Liver (tissue), 9 donors: Measurements from ENCODE around the gene PRSS33. TPM values are rescaled to one million over a fixed set of nuclear protein-coding genes. Genes with fewer than 3 reads are reported as not detected.

Experiments
- DNase-seq: peaks from one replicate; pipeline ENCODE4 v3.0.0-alpha.2; 2017; ENCODE audit warnings: low spot score
- H3K27ac ChIP-seq, 2 donors: one replicate each; pipeline ENCODE4 v1.7.0; 2013; ENCODE audit warnings: inconsistent platforms in 2 of 2, low read length in 2 of 2, control low read depth in 1 of 2, low read depth in 1 of 2, mild to moderate bottlenecking in 1 of 2
- H3K27me3 ChIP-seq, 4 donors: one replicate each; pipeline versions ENCODE4 v1.6.1 to v1.7.0; 2013; ENCODE audit warnings: low read length in 3 of 4, inconsistent platforms in 1 of 4, mild to moderate bottlenecking in 1 of 4, moderate library complexity in 1 of 4; ENCODE audit not compliant: control insufficient read depth in 4 of 4, insufficient read depth in 4 of 4
- H3K36me3 ChIP-seq, 4 donors: one replicate each; pipeline versions ENCODE4 v1.6.1 to v1.7.0; 2013; ENCODE audit warnings: low read length in 3 of 4, mild to moderate bottlenecking in 3 of 4, low read depth in 1 of 4, moderate library complexity in 1 of 4; ENCODE audit not compliant: control insufficient read depth in 4 of 4, insufficient read depth in 3 of 4
- H3K4me1 ChIP-seq, 4 donors: one replicate each; pipeline versions ENCODE4 v1.6.1 to v1.7.0; 2013; ENCODE audit warnings: low read length in 3 of 4, mild to moderate bottlenecking in 3 of 4, moderate library complexity in 1 of 4; ENCODE audit not compliant: control insufficient read depth in 4 of 4, insufficient read depth in 4 of 4
- H3K4me3 ChIP-seq, 3 donors: one replicate each; pipeline versions ENCODE4 v1.6.1 to v1.7.0; 2013; ENCODE audit warnings: low read length in 3 of 3, control low read depth in 1 of 3, low read depth in 1 of 3, mild to moderate bottlenecking in 1 of 3
- H3K9ac ChIP-seq, 2 donors: one replicate each; pipeline ENCODE4 v1.7.0; 2013; ENCODE audit warnings: low read length in 2 of 2, mild to moderate bottlenecking in 2 of 2, moderate library complexity in 2 of 2, control low read depth in 1 of 2, low read depth in 1 of 2
- H3K9me3 ChIP-seq, 4 donors: one replicate each; pipeline versions ENCODE4 v1.6.1 to v1.7.0; 2013; ENCODE audit warnings: low read length in 3 of 4; ENCODE audit not compliant: control insufficient read depth in 4 of 4
- CTCF ChIP-seq: fragments of 150-350 bp; IDR thresholded peaks from 2 replicates; pipeline ENCODE4 v1.5.1; 2017; ENCODE audit warnings: improper control_type of control experiment, low read depth, low read length; ENCODE audit not compliant: missing input control
- EGR1 ChIP-seq, 2 donors: IDR thresholded peaks; 2 replicates each; pipeline ENCODE4 v1.6.1; 2016 to 2018; ENCODE audit warnings: antibody characterized with exemption in 2 of 2, low read depth in 2 of 2
- FOXA2 ChIP-seq: IDR thresholded peaks from 2 replicates; pipeline ENCODE4 v1.6.1; 2016; ENCODE audit warnings: antibody characterized with exemption
- GABPA ChIP-seq, 2 donors: IDR thresholded peaks in 1 of 2; conservative IDR thresholded peaks in 1 of 2; 2 replicates each; pipeline ENCODE4 v1.6.1; 2016; ENCODE audit warnings: antibody characterized with exemption in 2 of 2, mild to moderate bottlenecking in 1 of 2, moderate library complexity in 1 of 2
- JUND ChIP-seq, 2 donors: IDR thresholded peaks; 2 replicates each; pipeline ENCODE4 v1.6.1; 2016; ENCODE audit warnings: antibody characterized with exemption in 2 of 2
- NR2F2 ChIP-seq: IDR thresholded peaks from 2 replicates; pipeline ENCODE4 v1.6.1; 2016; ENCODE audit warnings: antibody characterized with exemption
- RAD21 ChIP-seq, 2 donors: IDR thresholded peaks; 2 replicates each; pipeline ENCODE4 v1.6.1; 2016; ENCODE audit warnings: antibody characterized with exemption in 2 of 2, mild to moderate bottlenecking in 2 of 2
- RXRA ChIP-seq, 2 donors: IDR thresholded peaks; 2 replicates each; pipeline ENCODE4 v1.6.1; 2017 to 2018; ENCODE audit warnings: antibody characterized with exemption in 2 of 2, mild to moderate bottlenecking in 1 of 2
- SP1 ChIP-seq: IDR thresholded peaks from 2 replicates; pipeline ENCODE4 v1.6.1; 2018; ENCODE audit warnings: antibody characterized with exemption, mild to moderate bottlenecking
- TAF1 ChIP-seq: conservative IDR thresholded peaks from 2 replicates; pipeline ENCODE4 v1.6.1; 2016; ENCODE audit warnings: antibody characterized with exemption, mild to moderate bottlenecking
- YY1 ChIP-seq: IDR thresholded peaks from 2 replicates; pipeline ENCODE4 v1.6.1; 2016; ENCODE audit warnings: antibody characterized with exemption, mild to moderate bottlenecking
- ZBTB33 ChIP-seq: IDR thresholded peaks from 2 replicates; pipeline ENCODE4 v1.6.1; 2016; ENCODE audit warnings: antibody characterized with exemption
- WGBS: extraction: QIAGEN DNeasy Blood & Tissue Kit; methylation state at CpG from one replicate; pipeline ENCODE4 v1.1.7; 2013; 5-methylcytosine and 5-hydroxymethylcytosine counted together
- polyA plus RNA-seq, 2 donors: library from polyadenylated mRNA; stranded (reverse) in 1 of 2; unstranded in 1 of 2; fragments of 200-250 nt in 1 of 2; fragments of >200 nt in 1 of 2; fragmentation: Nextera tagmentation in 1 of 2; extraction: Ambion mirVana in 1 of 2; gene quantifications; one replicate each; pipeline versions ENCODE4 v1.2.1 to v1.2.3, GENCODE V29; 2013 to 2015
- total RNA-seq, 2 donors: library from RNA; depleted of rRNA; stranded (reverse); fragments of >200 nt; gene quantifications; one replicate each; pipeline ENCODE4 v1.2.3, GENCODE V29; 2014
- TF ChIP-seq, protein P1 (sequence below): IDR thresholded peaks from 2 replicates; pipeline ENCODE4 v1.6.1; 2016; ENCODE audit warnings: antibody characterized with exemption, mild to moderate bottlenecking
- TF ChIP-seq, protein P2 (sequence below): IDR thresholded peaks from 2 replicates; pipeline ENCODE4 v1.6.1; 2016; ENCODE audit warnings: antibody characterized with exemption
- donor health status: healthy.
- donor health status: healthy.
- donor health status: healthy.
- donor health status: healthy.
- donor health status: healthy.

PRSS33 gene
- total and polyA plus RNA-seq, 4 donors, result not detected

DNA sequence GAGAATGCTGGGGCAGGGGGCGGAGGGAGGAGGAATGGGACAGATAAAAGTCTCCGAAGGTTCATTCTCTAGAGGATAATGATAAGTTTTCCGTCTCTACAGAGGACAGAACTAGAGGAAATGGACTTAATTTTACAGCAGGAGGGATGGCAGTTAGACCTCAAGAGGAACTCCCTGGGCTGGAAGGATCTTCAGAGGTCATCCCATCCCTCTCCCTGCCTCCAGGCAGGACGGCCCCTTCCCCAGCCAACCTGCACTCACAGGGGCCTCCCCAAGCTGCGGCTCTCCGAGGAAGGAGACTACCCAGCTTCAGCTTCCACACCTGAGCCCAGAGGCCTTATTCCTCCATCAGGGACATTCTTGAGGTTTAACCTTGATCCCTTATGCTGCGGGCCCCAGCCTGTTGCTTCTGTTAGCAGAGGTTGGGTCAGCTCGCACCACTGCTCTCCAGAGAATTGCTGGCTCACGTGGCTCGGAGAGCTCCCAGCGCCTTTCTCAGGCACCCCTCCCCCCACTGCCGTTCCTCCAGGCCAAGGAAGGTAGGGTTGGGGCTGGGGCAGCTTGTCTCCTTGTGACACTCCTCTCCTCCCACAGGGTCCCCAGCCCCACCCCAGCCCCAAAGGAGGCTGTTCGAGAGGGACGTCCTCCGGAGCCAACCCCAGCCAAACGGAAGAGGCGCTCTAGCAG, 18.8 kb downstream of the PRSS33 start:
- no peak for DNase-seq
- 89% methylated on average over 17 of the region's 17 CpGs for WGBS
- no peaks in the 10 kb centered on the region for H3K9me3 ChIP-seq
- peaks cover 0 to 2% (median 0%) of the 10 kb centered on the region in 4 donors for H3K4me1 ChIP-seq
- H3K36me3 ChIP-seq, result peaks cover 46 to 94% (median 69%) of the 10 kb centered on the region in 4 donors
- no peaks in the 10 kb centered on the region for H3K27me3 ChIP-seq
- H3K9ac ChIP-seq, result no peak overlapping the region
- TF ChIP-seq EGR1 (IDR thresholded peaks at IDR 0.05; ENCODE audit: low read depth in 2 of 2), result no peak
- no peak for TF ChIP-seq JUND (IDR thresholded peaks at IDR 0.05)
- TF ChIP-seq ZBTB33, result no peak
- no peak overlapping the region for H3K27ac ChIP-seq
- no peak overlapping the region for H3K4me3 ChIP-seq

GRCh38 chr16:2767891-2768290, 19.5 kb downstream of the PRSS33 start:
- TF ChIP-seq RXRA (IDR thresholded peaks at IDR 0.05) (no peak), JUND (IDR thresholded peaks at IDR 0.05) (no peak), CTCF (no peak), FOXA2 (no peak), ZBTB33 (no peak), RAD21 (IDR thresholded peaks at IDR 0.05) (no peak), SP1 (no peak), GABPA (IDR thresholded peaks at IDR 0.05 in 1 of 2, conservative IDR thresholded peaks at IDR 0.05 in 1 of 2) (no peak), YY1 (no peak), TAF1 (no peak), NR2F2 (no peak)
- TF ChIP-seq, protein P1, sequence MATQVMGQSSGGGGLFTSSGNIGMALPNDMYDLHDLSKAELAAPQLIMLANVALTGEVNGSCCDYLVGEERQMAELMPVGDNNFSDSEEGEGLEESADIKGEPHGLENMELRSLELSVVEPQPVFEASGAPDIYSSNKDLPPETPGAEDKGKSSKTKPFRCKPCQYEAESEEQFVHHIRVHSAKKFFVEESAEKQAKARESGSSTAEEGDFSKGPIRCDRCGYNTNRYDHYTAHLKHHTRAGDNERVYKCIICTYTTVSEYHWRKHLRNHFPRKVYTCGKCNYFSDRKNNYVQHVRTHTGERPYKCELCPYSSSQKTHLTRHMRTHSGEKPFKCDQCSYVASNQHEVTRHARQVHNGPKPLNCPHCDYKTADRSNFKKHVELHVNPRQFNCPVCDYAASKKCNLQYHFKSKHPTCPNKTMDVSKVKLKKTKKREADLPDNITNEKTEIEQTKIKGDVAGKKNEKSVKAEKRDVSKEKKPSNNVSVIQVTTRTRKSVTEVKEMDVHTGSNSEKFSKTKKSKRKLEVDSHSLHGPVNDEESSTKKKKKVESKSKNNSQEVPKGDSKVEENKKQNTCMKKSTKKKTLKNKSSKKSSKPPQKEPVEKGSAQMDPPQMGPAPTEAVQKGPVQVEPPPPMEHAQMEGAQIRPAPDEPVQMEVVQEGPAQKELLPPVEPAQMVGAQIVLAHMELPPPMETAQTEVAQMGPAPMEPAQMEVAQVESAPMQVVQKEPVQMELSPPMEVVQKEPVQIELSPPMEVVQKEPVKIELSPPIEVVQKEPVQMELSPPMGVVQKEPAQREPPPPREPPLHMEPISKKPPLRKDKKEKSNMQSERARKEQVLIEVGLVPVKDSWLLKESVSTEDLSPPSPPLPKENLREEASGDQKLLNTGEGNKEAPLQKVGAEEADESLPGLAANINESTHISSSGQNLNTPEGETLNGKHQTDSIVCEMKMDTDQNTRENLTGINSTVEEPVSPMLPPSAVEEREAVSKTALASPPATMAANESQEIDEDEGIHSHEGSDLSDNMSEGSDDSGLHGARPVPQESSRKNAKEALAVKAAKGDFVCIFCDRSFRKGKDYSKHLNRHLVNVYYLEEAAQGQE, result no peak
- TF ChIP-seq, protein P2, sequence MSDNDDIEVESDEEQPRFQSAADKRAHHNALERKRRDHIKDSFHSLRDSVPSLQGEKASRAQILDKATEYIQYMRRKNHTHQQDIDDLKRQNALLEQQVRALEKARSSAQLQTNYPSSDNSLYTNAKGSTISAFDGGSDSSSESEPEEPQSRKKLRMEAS, result no peak
- Histone ChIP-seq H3K9me3 (no peaks in the 10 kb centered on the region), H3K4me1 (peaks cover 0 to 4% (median under 1%) of the 10 kb centered on the region in 4 donors), H3K27me3 (no peaks in the 10 kb centered on the region), H3K36me3 (peaks cover 48 to 95% (median 75%) of the 10 kb centered on the region in 4 donors), H3K4me3 (no peak overlapping the region), H3K9ac (no peak overlapping the region), H3K27ac (no peak overlapping the region)
- DNase-seq, result no peak
- WGBS, result 83% methylated on average over 14 of the region's 14 CpGs
